Hepatocyte (in vitro differentiated cells): Measurements from ENCODE around the gene LGALS12.

ENCODE experiments used
- EZH2 ChIP-seq: fragments of 200-600 bp; sonication (generic); IDR thresholded peaks from 2 replicates; pipeline ENCODE4 v1.6.1; 2016; ENCODE audit warnings: antibody characterized with exemption, mild to moderate bottlenecking, borderline replicate concordance
- EZH2phosphoT487 ChIP-seq: fragments of 200-600 bp; sonication (generic); IDR thresholded peaks from one replicate; pipeline ENCODE4 v1.6.1; 2018; ENCODE audit warnings: antibody characterized with exemption, mild to moderate bottlenecking, low read depth, moderate library complexity; ENCODE audit not compliant: unreplicated experiment, severe bottlenecking
- TF ChIP-seq, protein P1 (sequence below): fragments of 200-600 bp; sonication (generic); IDR thresholded peaks from 2 replicates; pipeline ENCODE4 v1.5.1; 2016; ENCODE audit warnings: antibody characterized with exemption, mild to moderate bottlenecking; ENCODE audit not compliant: poor library complexity

- TF ChIP-seq, protein P1, sequence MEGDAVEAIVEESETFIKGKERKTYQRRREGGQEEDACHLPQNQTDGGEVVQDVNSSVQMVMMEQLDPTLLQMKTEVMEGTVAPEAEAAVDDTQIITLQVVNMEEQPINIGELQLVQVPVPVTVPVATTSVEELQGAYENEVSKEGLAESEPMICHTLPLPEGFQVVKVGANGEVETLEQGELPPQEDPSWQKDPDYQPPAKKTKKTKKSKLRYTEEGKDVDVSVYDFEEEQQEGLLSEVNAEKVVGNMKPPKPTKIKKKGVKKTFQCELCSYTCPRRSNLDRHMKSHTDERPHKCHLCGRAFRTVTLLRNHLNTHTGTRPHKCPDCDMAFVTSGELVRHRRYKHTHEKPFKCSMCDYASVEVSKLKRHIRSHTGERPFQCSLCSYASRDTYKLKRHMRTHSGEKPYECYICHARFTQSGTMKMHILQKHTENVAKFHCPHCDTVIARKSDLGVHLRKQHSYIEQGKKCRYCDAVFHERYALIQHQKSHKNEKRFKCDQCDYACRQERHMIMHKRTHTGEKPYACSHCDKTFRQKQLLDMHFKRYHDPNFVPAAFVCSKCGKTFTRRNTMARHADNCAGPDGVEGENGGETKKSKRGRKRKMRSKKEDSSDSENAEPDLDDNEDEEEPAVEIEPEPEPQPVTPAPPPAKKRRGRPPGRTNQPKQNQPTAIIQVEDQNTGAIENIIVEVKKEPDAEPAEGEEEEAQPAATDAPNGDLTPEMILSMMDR: no peak
- no peak for TF ChIP-seq EZH2
- TF ChIP-seq EZH2phosphoT487: no peak
Observed at GRCh38 chr11:63476618-63477017, 29.3 kb upstream of the LGALS12 start.
